IPS DF 4.7 (cell line): Measurements from ENCODE around the gene PABPC4L.
"Not testable (repeated sequence)": the region's sequence is repeated elsewhere in the genome, so short reads cannot be mapped to it uniquely, and the experiment has no call there.

Experiments used
- DNase-seq: peaks from one replicate; pipeline ENCODE4 v3.0.0-alpha.2; 2013; ENCODE audit warnings: low spot score; ENCODE audit errors: extremely low read depth

PABPC4L gene

GRCh38 chr4:134201216-134202161, at the start of gene PABPC4L:
Gene PABPC4L (minus strand): TSS chr4:134201789. CDS start chr4:134201019, 770 bp downstream.
- DNase-seq: no peak

- no peak for DNase-seq
Observed at GRCh38 chr4:134251322-134251721, 49.7 kb upstream of the PABPC4L start.

GRCh38 chr4:134243742-134244713, 42.4 kb upstream of the PABPC4L start:
- DNase-seq: no peak

- no peak for DNase-seq
Observed at GRCh38 chr4:134219043-134219442, 17.5 kb upstream of the PABPC4L start.

GRCh38 chr4:134216411-134216810, 14.8 kb upstream of the PABPC4L start:
- DNase-seq: no peak

GRCh38 chr4:134215620-134216344, 14.2 kb upstream of the PABPC4L start:
- DNase-seq: no peak

- not testable (repeated sequence) for DNase-seq
Observed at GRCh38 chr4:134207955-134208354, 6.4 kb upstream of the PABPC4L start.

GRCh38 chr4:134202166-134202956, 772 bp upstream of the PABPC4L start:
- DNase-seq: no peak

- DNase-seq: no peak
Observed at GRCh38 chr4:134200811-134201215, 776 bp downstream of the PABPC4L start.

GRCh38 chr4:134189949-134190348, 11.6 kb downstream of the PABPC4L start:
- DNase-seq: no peak

GRCh38 chr4:134189480-134189879, 12.1 kb downstream of the PABPC4L start:
- DNase-seq: no peak

GRCh38 chr4:134178706-134179105, 22.9 kb downstream of the PABPC4L start:
- no peak for DNase-seq

- DNase-seq: no peak
Observed at GRCh38 chr4:134174271-134174670, 27.3 kb downstream of the PABPC4L start.

- no peak for DNase-seq
Observed at GRCh38 chr4:134160211-134160610, 41.4 kb downstream of the PABPC4L start.

GRCh38 chr4:134154097-134154496, 47.5 kb downstream of the PABPC4L start:
- DNase-seq: no peak

- no peak for DNase-seq
Observed at GRCh38 chr4:134147941-134148340, 53.6 kb downstream of the PABPC4L start.
